ENCODE data around the gene PTPN5. TPM values are rescaled to one million over a fixed set of nuclear protein-coding genes. Genes with fewer than 3 reads are reported as not detected.
"Not testable (repeated sequence)": the region's sequence is repeated elsewhere in the genome, so short reads cannot be mapped to it uniquely, and the experiment has no call there.

PTPN5 gene
- total RNA-seq, 4 donors from 2014 or later, result 0.15 to 1.7 (median 1.3) TPM; not detected in 1

DNA sequence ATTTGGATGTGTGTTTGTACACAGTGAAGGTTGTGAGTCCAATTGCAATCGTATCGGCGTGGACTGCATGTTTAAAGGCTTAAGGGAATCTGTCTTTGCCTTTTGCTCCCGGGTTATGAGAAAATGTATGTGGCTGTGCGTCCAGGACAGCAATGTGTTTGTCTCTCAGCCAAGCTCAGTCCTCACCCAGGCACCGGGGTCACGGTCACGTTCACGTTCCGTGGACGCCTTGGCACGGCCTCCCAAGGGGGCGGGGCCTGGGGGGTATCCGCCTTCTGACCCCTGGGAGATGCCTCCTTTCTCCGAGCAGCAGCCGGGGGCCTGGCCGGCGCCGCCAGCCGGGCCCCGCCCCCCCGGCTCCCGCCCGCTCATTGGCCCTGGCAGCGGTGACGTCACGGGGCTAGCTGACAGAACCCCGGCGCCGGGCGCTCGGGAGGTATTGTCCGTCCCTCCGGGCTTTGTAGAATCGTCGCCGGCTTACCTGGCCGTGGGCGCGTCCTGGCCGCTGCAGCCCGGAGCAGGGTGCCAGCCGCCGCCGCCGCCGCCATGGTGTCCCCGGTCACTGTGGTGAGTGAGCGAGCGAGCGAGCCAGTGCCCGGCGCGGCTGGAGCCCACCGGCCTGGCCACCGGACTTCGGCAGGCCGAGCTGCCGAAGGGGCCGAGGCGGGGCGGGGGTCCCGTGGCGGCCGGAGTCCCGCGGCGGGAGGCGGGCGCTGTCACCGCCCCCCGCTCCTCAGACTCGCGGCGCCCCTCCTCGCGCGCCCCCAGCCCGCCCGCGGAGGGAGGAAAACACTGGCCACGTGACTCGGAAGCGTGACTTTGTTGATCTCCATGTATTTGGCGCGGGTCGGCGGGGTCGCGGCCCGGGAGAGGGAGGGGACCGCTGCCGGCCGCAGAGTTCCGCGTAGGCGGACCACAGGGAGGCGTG, 93.0 kb downstream of the PTPN5 start, which contains the start of gene TMEM86A:
Gene TMEM86A, plus strand, starts transcription at position 439 of the 928 bp plus-strand sequence. Its CDS starts 108 bp downstream, at position 547.
- Histone ChIP-seq H3K4me3 (peak within 1 kb of the TSS; percentile 90), H3K4me1 (peaks cover 21% of the 10 kb centered on the region), H3K9me3 (no peaks in the 10 kb centered on the region), H3K27ac (peak within 1 kb of the TSS; percentile 88), H3K27me3 (no peaks in the 10 kb centered on the region), H3K36me3 (peaks cover 13% of the 10 kb centered on the region)
- WGBS, result 0% methylated on average over 10 of the region's 98 CpGs
- DNase-seq (ENCODE audit: low spot score in 2 of 2), result peak; percentile 96
- TF ChIP-seq POLR2AphosphoS5 (IDR thresholded peaks at IDR 0.05) (peak in 1 of 3 donors; percentile 8), EP300 (IDR thresholded peaks at IDR 0.05) (no peak), POLR2A (IDR thresholded peaks at IDR 0.05) (peak in 1 of 2 donors; percentile 81)

DNA sequence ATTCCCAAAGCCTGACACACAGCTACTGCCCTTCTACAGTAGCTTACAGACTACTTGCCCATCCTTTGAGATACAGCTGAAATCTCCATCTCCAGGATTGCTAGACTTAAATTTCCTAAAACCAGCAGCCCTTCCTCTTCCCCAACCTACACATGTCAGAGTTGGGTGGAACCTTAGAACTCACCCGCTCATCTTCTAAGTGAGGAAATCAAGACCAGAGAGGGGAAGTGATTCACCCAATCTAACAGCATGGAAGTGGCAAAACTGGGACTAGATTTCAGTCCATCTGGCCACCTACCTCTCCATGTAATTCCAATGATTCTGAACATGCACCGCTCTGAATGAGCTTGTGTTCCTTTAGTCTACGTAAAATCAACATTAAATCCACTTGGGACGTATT, 94.0 kb downstream of the PTPN5 start:
- H3K27ac ChIP-seq, result peak overlapping the region; percentile 88

DNA sequence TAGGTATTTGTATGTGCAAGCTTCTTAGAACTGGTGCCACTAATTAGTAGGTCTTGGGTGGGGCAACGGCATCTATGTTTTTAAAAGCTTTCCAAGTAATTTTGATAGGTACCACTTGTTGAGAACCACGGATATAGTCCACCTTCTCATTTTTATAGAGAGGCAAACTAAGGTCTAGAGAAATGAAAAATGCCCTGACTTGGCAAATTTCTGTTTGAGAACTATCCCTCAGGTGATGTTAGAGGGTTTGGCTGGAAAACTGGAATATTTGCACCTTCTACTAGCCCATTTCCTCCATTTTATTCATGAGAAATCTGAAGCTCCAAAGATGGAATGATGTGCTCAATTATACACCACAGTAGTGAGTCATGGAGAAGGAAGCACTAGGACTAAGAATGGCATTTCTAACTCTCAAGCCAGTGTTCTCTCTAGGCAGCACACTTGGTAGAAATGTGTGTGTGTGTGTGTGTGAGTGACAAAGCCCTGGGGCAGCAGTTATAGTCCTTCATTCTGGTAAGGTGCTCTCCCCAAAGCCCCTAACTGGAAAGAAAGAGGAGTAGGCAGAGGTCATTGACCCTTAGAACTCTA, 94.9 kb downstream of the PTPN5 start:
- H3K9me3 ChIP-seq, result no peaks in the 10 kb centered on the region
- H3K27me3 ChIP-seq, result no peaks in the 10 kb centered on the region
- WGBS, result 81% methylated on average over 2 of the region's 2 CpGs
- TF ChIP-seq, protein P1, sequence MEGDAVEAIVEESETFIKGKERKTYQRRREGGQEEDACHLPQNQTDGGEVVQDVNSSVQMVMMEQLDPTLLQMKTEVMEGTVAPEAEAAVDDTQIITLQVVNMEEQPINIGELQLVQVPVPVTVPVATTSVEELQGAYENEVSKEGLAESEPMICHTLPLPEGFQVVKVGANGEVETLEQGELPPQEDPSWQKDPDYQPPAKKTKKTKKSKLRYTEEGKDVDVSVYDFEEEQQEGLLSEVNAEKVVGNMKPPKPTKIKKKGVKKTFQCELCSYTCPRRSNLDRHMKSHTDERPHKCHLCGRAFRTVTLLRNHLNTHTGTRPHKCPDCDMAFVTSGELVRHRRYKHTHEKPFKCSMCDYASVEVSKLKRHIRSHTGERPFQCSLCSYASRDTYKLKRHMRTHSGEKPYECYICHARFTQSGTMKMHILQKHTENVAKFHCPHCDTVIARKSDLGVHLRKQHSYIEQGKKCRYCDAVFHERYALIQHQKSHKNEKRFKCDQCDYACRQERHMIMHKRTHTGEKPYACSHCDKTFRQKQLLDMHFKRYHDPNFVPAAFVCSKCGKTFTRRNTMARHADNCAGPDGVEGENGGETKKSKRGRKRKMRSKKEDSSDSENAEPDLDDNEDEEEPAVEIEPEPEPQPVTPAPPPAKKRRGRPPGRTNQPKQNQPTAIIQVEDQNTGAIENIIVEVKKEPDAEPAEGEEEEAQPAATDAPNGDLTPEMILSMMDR (IDR thresholded peaks at IDR 0.05), result no peak
- TF ChIP-seq POLR2A (IDR thresholded peaks at IDR 0.05) (no peak), POLR2AphosphoS5 (IDR thresholded peaks at IDR 0.05) (no peak), EP300 (IDR thresholded peaks at IDR 0.05) (no peak)
- H3K4me3 ChIP-seq, result no peak overlapping the region
- H3K4me1 ChIP-seq, result peaks cover 21% of the 10 kb centered on the region
- DNase-seq (ENCODE audit: low spot score in 2 of 2), result no peak
- H3K36me3 ChIP-seq, result peaks cover 5% of the 10 kb centered on the region
- no peak overlapping the region for H3K27ac ChIP-seq

More for the DNA sequence above, 94.0 kb downstream of the PTPN5 start:
- no peaks in the 10 kb centered on the region for H3K27me3 ChIP-seq
- 91% methylated on average over 4 of the region's 4 CpGs for WGBS
- peaks cover 21% of the 10 kb centered on the region for H3K4me1 ChIP-seq
- H3K4me3 ChIP-seq, result no peak overlapping the region
- TF ChIP-seq POLR2AphosphoS5 (IDR thresholded peaks at IDR 0.05) (no peak), EP300 (IDR thresholded peaks at IDR 0.05) (no peak), POLR2A (IDR thresholded peaks at IDR 0.05) (no peak)
- TF ChIP-seq, protein P1 (IDR thresholded peaks at IDR 0.05), result no peak
- no peaks in the 10 kb centered on the region for H3K9me3 ChIP-seq
- peaks cover 10% of the 10 kb centered on the region for H3K36me3 ChIP-seq
- no peak for DNase-seq (ENCODE audit: low spot score in 2 of 2)

DNA sequence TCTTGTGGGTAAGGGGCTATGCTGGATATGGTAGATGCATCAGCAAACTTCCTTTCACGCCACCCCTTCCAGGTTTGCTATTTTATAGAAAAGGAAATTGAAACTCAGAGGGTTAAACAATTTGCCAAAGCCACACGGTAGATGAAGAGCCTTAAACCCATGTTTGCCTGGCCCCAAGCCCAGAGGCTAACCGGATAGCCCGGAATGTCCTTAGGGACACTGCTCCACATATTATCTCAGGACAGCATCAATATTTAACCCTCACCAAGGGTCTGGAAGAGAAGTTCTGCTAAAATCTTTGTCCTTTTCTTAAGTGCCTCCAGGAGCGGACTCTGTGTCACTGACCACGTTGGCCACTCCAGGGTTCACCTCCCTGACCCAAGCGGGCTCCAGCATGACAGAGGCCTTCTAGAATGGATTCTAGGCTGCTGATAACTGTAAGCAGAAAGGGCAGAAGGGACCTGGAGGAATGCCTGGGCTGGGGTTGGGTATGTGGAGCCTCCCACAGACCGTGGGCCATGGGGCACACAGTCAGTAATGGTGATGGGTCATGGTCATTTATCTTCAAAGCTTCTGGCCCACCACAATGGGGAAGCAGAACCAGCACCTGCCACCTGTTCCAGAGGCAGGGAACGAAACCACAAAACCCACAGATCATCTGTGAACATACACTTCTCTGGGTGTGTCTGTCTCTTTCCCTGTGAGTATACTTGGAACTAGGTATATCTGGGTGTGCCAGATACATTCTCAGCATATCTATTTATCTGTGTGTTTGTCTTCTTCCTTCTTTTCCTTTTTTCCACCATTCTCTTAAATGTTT, 98.4 kb downstream of the PTPN5 start:
- H3K27ac ChIP-seq, result no peak overlapping the region
- no peaks in the 10 kb centered on the region for H3K36me3 ChIP-seq
- WGBS, result 69% methylated on average over 9 of the region's 9 CpGs
- no peaks in the 10 kb centered on the region for H3K9me3 ChIP-seq
- no peaks in the 10 kb centered on the region for H3K27me3 ChIP-seq
- H3K4me1 ChIP-seq, result peaks cover 3% of the 10 kb centered on the region
- TF ChIP-seq, protein P1 (IDR thresholded peaks at IDR 0.05), result no peak
- TF ChIP-seq POLR2AphosphoS5 (IDR thresholded peaks at IDR 0.05) (no peak), EP300 (IDR thresholded peaks at IDR 0.05) (no peak), POLR2A (IDR thresholded peaks at IDR 0.05) (no peak)
- no peak for DNase-seq (ENCODE audit: low spot score in 2 of 2)
- no peak overlapping the region for H3K4me3 ChIP-seq

DNA sequence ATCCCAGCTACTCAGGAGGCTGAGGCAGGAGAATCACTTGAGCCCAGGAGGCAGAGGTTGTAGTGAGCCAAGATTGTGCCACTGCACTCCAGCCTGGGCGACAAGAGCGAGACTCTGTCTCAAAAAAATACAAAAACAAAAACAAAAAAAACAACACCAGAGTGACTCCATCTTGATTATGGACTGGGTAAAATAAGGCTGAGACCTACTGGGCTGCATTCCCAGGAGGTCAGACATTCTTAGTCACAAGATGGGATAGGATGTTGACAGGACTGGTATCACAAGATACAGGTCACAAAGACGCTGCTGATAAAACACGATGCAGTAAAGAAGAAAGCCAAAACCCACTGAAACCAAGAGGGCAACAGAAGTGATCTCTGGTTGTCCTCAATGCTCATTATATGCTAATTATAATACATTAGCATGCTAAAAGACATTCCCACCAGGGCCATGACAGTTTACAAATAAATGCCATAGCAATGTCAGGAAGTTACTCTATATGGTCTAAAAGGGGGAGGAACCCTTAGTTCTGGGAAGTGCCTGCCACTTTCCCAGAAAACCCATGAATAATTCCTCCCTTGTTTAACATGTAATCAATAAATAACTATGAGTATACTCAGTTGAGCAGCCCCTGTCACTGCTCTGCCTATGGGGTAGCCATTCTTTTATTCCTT, 100.0 kb downstream of the PTPN5 start:
- not testable (repeated sequence) for H3K4me1 ChIP-seq; H3K4me3 ChIP-seq; H3K9me3 ChIP-seq; H3K27me3 ChIP-seq; H3K36me3 ChIP-seq; H3K27ac ChIP-seq; DNase-seq (ENCODE audit: low spot score in 2 of 2)
- 84% methylated on average over 4 of the region's 4 CpGs for WGBS
